WTC11 (cell line): Measurements from ENCODE around the gene NUP98. TPM values are rescaled to one million over a fixed set of nuclear protein-coding genes. Genes with fewer than 3 reads are reported as not detected.

Experiments used
- ATAC-seq: fragments of 200-7000 bp; cut with Tn5 transposase; 2 replicates; pipeline ENCODE4 v1.10.0; 2021; ENCODE audit warnings: mild to moderate bottlenecking, moderate library complexity
- CTCF ChIA-PET: fragments of 300-600 bp; sonication (Branson Sonifier 250); formaldehyde crosslinking; loops from one replicate; lab custom pipeline; 2021; ENCODE audit warnings: antibody characterized with exemption; lab: Charles Lee
- POLR2A ChIA-PET: fragments of 350-600 bp; sonication (Branson Sonifier 250); formaldehyde crosslinking; loops from one replicate; lab custom pipeline; 2021; ENCODE audit warnings: antibody characterized with exemption; lab: Charles Lee
- DNase-seq: peaks from one replicate; pipeline ENCODE4 v3.0.0; 2021; ENCODE audit warnings: low spot score
- H3K27ac Mint-ChIP-seq: 2 replicates; pipeline ENCODE4 v1.8.0; 2021; ENCODE audit warnings: mixed read lengths
- H3K27me3 Mint-ChIP-seq: 2 replicates; pipeline ENCODE4 v1.8.0; 2021; ENCODE audit warnings: low read depth, mild to moderate bottlenecking, moderate library complexity, mixed read lengths
- H3K36me3 Mint-ChIP-seq: 2 replicates; pipeline ENCODE4 v1.8.0; 2021; ENCODE audit warnings: mixed read lengths
- H3K4me1 Mint-ChIP-seq: 2 replicates; pipeline ENCODE4 v1.8.0; 2022; ENCODE audit warnings: mixed read lengths
- H3K4me3 Mint-ChIP-seq: 2 replicates; pipeline ENCODE4 v1.8.0; 2021; ENCODE audit warnings: mild to moderate bottlenecking, moderate library complexity, mixed read lengths
- H3K9me3 Mint-ChIP-seq: 2 replicates; pipeline ENCODE4 v1.8.0; 2021; ENCODE audit warnings: mixed read lengths
- ATF1 ChIP-seq: sonication (generic); formaldehyde crosslinking; IDR thresholded peaks from 2 replicates; pipeline ENCODE4 v1.8.1; 2023; ENCODE audit warnings: mild to moderate bottlenecking, moderate library complexity, missing genetic modification reagents
- CBFB ChIP-seq: sonication (generic); formaldehyde crosslinking; IDR thresholded peaks from 2 replicates; pipeline ENCODE4 v1.8.1; 2022; ENCODE audit warnings: mild to moderate bottlenecking, low read depth, missing genetic modification reagents
- CREM ChIP-seq: sonication (generic); formaldehyde crosslinking; IDR thresholded peaks from 2 replicates; pipeline ENCODE4 v1.8.1; 2022; ENCODE audit warnings: mild to moderate bottlenecking, missing genetic modification reagents, moderate library complexity
- ESRRA ChIP-seq: sonication (generic); formaldehyde crosslinking; IDR thresholded peaks from 2 replicates; pipeline ENCODE4 v1.8.1; 2022; ENCODE audit warnings: mild to moderate bottlenecking, missing genetic modification reagents, borderline replicate concordance
- JUN ChIP-seq: sonication (generic); formaldehyde crosslinking; IDR thresholded peaks from 2 replicates; pipeline ENCODE4 v1.8.0; 2023; ENCODE audit warnings: mild to moderate bottlenecking, missing genetic modification reagents
- NFYB ChIP-seq: sonication (generic); formaldehyde crosslinking; conservative IDR thresholded peaks from 2 replicates; pipeline ENCODE4 v1.8.0; 2022; ENCODE audit warnings: low read depth, missing genetic modification reagents
- NR2C2 ChIP-seq: sonication (generic); formaldehyde crosslinking; IDR thresholded peaks from 2 replicates; pipeline ENCODE4 v1.8.0; 2022; ENCODE audit warnings: mild to moderate bottlenecking, missing genetic modification reagents
- SP1 ChIP-seq: sonication (generic); formaldehyde crosslinking; conservative IDR thresholded peaks from 2 replicates; pipeline ENCODE4 v1.8.1; 2022; ENCODE audit warnings: missing genetic modification reagents
- ZNF138 ChIP-seq: sonication (generic); formaldehyde crosslinking; conservative IDR thresholded peaks from 2 replicates; pipeline ENCODE4 v1.8.1; 2022; ENCODE audit warnings: mild to moderate bottlenecking, moderate library complexity, missing genetic modification reagents
- ZNF317 ChIP-seq: sonication (generic); formaldehyde crosslinking; IDR thresholded peaks from 2 replicates; pipeline ENCODE4 v1.8.1; 2023; ENCODE audit warnings: low read depth, mild to moderate bottlenecking, moderate library complexity, missing genetic modification reagents, borderline replicate concordance
- ZNF423 ChIP-seq: fragments of 250-450 bp; sonication (Bioruptor Pico); IDR thresholded peaks from 2 replicates; pipeline ENCODE4 v2.1.2; 2022; ENCODE audit warnings: mild to moderate bottlenecking, moderate library complexity
- total RNA-seq: library from RNA; stranded (reverse); gene quantifications from 3 replicates; pipeline ENCODE4 v1.2.3, GENCODE V29; 2021
- TF ChIP-seq, protein P1 (sequence below): fragments of 250-450 bp; sonication (Bioruptor Pico); IDR thresholded peaks from 2 replicates; pipeline ENCODE4 v1.9.0; 2021; ENCODE audit warnings: mild to moderate bottlenecking
- TF ChIP-seq, protein P2 (sequence below): sonication (generic); formaldehyde crosslinking; IDR thresholded peaks from 2 replicates; pipeline ENCODE4 v1.8.1; 2022; ENCODE audit warnings: low read depth, missing genetic modification reagents, borderline replicate concordance
- TF ChIP-seq, protein P3 (sequence below): sonication (generic); formaldehyde crosslinking; IDR thresholded peaks from 2 replicates; pipeline ENCODE4 v1.8.0; 2022; ENCODE audit warnings: mild to moderate bottlenecking, missing genetic modification reagents
- TF ChIP-seq, protein P4 (sequence below): sonication (generic); formaldehyde crosslinking; IDR thresholded peaks from 2 replicates; pipeline ENCODE4 v1.8.1; 2023; ENCODE audit warnings: mild to moderate bottlenecking, missing genetic modification reagents, moderate library complexity
- TF ChIP-seq, protein P5 (sequence below): sonication (generic); formaldehyde crosslinking; IDR thresholded peaks from 2 replicates; pipeline ENCODE4 v1.8.0; 2023; ENCODE audit warnings: mild to moderate bottlenecking, missing genetic modification reagents
- TF ChIP-seq, protein P6 (sequence below): sonication (generic); formaldehyde crosslinking; IDR thresholded peaks from 2 replicates; pipeline ENCODE4 v1.8.0; 2023; ENCODE audit warnings: missing genetic modification reagents
- TF ChIP-seq, protein P7 (sequence below): sonication (generic); formaldehyde crosslinking; IDR thresholded peaks from 2 replicates; pipeline ENCODE4 v1.8.0; 2022; ENCODE audit warnings: mild to moderate bottlenecking, missing genetic modification reagents
- TF ChIP-seq, protein P8 (sequence below): fragments of 250-450 bp; sonication (Bioruptor Pico); IDR thresholded peaks from 2 replicates; pipeline ENCODE4 v1.9.0; 2021; ENCODE audit warnings: moderate library complexity, mild to moderate bottlenecking, inconsistent platforms, borderline replicate concordance
- TF ChIP-seq, protein P9 (sequence below): fragments of 250-450 bp; sonication (Bioruptor Pico); IDR thresholded peaks from 2 replicates; pipeline ENCODE4 v2.1.2; 2022; ENCODE audit warnings: mild to moderate bottlenecking, moderate library complexity

NUP98 gene
- total RNA-seq, 1 experiment from 2014 or later, result 81.4 TPM

DNA sequence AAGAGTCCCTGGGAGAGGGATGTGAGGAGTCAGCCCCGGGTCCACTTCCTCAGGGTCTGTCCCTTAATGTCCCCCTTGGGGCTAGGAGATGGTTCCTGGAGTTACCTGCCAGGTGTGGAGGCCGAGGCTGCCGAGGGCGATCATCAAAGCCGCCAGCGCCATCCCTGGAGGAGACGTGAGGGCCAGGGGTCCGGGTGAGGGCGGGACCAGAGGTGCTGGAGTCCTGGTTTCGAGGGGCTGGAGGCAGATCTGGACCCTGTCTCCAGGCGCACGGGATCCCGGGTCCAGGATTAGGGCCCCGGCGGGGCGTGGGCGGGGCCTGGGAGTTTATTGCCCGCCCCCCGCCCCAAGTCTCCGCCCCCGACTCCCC, 155.7 kb downstream of the NUP98 start, which contains the start of gene ART5:
Gene ART5, minus strand, starts transcription at position 292 of the 370 bp plus-strand sequence. Its CDS starts 130 bp downstream, at position 162.
- no peak for DNase-seq
- peak within 1 kb of the TSS; percentile 84 for H3K4me3 Mint-ChIP-seq
- peak within 1 kb of the TSS; percentile 97 for H3K27ac Mint-ChIP-seq
- no peak for TF ChIP-seq ZNF317
- TF ChIP-seq, protein P1, sequence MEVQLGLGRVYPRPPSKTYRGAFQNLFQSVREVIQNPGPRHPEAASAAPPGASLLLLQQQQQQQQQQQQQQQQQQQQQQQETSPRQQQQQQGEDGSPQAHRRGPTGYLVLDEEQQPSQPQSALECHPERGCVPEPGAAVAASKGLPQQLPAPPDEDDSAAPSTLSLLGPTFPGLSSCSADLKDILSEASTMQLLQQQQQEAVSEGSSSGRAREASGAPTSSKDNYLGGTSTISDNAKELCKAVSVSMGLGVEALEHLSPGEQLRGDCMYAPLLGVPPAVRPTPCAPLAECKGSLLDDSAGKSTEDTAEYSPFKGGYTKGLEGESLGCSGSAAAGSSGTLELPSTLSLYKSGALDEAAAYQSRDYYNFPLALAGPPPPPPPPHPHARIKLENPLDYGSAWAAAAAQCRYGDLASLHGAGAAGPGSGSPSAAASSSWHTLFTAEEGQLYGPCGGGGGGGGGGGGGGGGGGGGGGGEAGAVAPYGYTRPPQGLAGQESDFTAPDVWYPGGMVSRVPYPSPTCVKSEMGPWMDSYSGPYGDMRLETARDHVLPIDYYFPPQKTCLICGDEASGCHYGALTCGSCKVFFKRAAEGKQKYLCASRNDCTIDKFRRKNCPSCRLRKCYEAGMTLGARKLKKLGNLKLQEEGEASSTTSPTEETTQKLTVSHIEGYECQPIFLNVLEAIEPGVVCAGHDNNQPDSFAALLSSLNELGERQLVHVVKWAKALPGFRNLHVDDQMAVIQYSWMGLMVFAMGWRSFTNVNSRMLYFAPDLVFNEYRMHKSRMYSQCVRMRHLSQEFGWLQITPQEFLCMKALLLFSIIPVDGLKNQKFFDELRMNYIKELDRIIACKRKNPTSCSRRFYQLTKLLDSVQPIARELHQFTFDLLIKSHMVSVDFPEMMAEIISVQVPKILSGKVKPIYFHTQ, result no peak
- TF ChIP-seq CBFB (CRISPR knock-in tag), result no peak
- TF ChIP-seq JUN (CRISPR knock-in tag), result no peak
- no peak for TF ChIP-seq NR2C2 (CRISPR knock-in tag)
- no peak for TF ChIP-seq ZNF138
- no peak for TF ChIP-seq CREM
- TF ChIP-seq ATF1, result no peak
- no peak for TF ChIP-seq ZNF423
- TF ChIP-seq, protein P2, sequence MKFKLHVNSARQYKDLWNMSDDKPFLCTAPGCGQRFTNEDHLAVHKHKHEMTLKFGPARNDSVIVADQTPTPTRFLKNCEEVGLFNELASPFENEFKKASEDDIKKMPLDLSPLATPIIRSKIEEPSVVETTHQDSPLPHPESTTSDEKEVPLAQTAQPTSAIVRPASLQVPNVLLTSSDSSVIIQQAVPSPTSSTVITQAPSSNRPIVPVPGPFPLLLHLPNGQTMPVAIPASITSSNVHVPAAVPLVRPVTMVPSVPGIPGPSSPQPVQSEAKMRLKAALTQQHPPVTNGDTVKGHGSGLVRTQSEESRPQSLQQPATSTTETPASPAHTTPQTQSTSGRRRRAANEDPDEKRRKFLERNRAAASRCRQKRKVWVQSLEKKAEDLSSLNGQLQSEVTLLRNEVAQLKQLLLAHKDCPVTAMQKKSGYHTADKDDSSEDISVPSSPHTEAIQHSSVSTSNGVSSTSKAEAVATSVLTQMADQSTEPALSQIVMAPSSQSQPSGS (CRISPR knock-in tag), result no peak
- TF ChIP-seq, protein P3, sequence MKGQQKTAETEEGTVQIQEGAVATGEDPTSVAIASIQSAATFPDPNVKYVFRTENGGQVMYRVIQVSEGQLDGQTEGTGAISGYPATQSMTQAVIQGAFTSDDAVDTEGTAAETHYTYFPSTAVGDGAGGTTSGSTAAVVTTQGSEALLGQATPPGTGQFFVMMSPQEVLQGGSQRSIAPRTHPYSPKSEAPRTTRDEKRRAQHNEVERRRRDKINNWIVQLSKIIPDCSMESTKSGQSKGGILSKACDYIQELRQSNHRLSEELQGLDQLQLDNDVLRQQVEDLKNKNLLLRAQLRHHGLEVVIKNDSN, result no peak
- no peak for TF ChIP-seq NFYB
- TF ChIP-seq, protein P4, sequence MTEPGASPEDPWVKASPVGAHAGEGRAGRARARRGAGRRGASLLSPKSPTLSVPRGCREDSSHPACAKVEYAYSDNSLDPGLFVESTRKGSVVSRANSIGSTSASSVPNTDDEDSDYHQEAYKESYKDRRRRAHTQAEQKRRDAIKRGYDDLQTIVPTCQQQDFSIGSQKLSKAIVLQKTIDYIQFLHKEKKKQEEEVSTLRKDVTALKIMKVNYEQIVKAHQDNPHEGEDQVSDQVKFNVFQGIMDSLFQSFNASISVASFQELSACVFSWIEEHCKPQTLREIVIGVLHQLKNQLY (CRISPR knock-in tag), result no peak
- TF ChIP-seq, protein P5, sequence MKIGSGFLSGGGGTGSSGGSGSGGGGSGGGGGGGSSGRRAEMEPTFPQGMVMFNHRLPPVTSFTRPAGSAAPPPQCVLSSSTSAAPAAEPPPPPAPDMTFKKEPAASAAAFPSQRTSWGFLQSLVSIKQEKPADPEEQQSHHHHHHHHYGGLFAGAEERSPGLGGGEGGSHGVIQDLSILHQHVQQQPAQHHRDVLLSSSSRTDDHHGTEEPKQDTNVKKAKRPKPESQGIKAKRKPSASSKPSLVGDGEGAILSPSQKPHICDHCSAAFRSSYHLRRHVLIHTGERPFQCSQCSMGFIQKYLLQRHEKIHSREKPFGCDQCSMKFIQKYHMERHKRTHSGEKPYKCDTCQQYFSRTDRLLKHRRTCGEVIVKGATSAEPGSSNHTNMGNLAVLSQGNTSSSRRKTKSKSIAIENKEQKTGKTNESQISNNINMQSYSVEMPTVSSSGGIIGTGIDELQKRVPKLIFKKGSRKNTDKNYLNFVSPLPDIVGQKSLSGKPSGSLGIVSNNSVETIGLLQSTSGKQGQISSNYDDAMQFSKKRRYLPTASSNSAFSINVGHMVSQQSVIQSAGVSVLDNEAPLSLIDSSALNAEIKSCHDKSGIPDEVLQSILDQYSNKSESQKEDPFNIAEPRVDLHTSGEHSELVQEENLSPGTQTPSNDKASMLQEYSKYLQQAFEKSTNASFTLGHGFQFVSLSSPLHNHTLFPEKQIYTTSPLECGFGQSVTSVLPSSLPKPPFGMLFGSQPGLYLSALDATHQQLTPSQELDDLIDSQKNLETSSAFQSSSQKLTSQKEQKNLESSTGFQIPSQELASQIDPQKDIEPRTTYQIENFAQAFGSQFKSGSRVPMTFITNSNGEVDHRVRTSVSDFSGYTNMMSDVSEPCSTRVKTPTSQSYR (CRISPR knock-in tag), result no peak
- TF ChIP-seq, protein P6, sequence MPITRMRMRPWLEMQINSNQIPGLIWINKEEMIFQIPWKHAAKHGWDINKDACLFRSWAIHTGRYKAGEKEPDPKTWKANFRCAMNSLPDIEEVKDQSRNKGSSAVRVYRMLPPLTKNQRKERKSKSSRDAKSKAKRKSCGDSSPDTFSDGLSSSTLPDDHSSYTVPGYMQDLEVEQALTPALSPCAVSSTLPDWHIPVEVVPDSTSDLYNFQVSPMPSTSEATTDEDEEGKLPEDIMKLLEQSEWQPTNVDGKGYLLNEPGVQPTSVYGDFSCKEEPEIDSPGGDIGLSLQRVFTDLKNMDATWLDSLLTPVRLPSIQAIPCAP (CRISPR knock-in tag), result no peak
- TF ChIP-seq, protein P7, sequence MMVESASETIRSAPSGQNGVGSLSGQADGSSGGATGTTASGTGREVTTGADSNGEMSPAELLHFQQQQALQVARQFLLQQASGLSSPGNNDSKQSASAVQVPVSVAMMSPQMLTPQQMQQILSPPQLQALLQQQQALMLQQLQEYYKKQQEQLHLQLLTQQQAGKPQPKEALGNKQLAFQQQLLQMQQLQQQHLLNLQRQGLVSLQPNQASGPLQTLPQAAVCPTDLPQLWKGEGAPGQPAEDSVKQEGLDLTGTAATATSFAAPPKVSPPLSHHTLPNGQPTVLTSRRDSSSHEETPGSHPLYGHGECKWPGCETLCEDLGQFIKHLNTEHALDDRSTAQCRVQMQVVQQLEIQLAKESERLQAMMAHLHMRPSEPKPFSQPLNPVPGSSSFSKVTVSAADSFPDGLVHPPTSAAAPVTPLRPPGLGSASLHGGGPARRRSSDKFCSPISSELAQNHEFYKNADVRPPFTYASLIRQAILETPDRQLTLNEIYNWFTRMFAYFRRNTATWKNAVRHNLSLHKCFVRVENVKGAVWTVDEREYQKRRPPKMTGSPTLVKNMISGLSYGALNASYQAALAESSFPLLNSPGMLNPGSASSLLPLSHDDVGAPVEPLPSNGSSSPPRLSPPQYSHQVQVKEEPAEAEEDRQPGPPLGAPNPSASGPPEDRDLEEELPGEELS (CRISPR knock-in tag), result no peak
- no peak for TF ChIP-seq SP1 (CRISPR knock-in tag)
- TF ChIP-seq, protein P8, sequence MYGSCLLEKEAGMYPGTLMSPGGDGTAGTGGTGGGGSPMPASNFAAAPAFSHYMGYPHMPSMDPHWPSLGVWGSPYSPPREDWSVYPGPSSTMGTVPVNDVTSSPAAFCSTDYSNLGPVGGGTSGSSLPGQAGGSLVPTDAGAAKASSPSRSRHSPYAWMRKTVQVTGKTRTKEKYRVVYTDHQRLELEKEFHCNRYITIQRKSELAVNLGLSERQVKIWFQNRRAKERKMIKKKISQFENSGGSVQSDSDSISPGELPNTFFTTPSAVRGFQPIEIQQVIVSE (CRISPR knock-in tag), result no peak
- TF ChIP-seq, protein P9, sequence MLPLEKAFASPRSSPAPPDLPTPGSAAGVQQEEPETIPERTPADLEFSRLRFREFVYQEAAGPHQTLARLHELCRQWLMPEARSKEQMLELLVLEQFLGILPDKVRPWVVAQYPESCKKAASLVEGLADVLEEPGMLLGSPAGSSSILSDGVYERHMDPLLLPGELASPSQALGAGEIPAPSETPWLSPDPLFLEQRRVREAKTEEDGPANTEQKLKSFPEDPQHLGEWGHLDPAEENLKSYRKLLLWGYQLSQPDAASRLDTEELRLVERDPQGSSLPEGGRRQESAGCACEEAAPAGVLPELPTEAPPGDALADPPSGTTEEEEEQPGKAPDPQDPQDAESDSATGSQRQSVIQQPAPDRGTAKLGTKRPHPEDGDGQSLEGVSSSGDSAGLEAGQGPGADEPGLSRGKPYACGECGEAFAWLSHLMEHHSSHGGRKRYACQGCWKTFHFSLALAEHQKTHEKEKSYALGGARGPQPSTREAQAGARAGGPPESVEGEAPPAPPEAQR (CRISPR knock-in tag), result no peak
- no peak for TF ChIP-seq ESRRA (CRISPR knock-in tag)
- H3K36me3 Mint-ChIP-seq, result peaks cover 11% of the 10 kb centered on the region
- no peak for ATAC-seq
- POLR2A ChIA-PET, result no interaction called here
- peaks cover 10% of the 10 kb centered on the region for H3K4me1 Mint-ChIP-seq
- peaks cover 13% of the 10 kb centered on the region for H3K9me3 Mint-ChIP-seq
- CTCF ChIA-PET, result no interaction called here
- peaks cover 25% of the 10 kb centered on the region for H3K27me3 Mint-ChIP-seq
